AG09319 (cell line): ENCODE measurements around the gene AADACL3.

Source experiments
- DNase-seq: peaks from one replicate; pipeline ENCODE4 v3.0.0-alpha.2; 2010; ENCODE audit warnings: low read depth; ENCODE audit errors: extremely low read depth
- CTCF ChIP-seq: IDR thresholded peaks from 2 replicates; pipeline ENCODE4 v1.5.1; 2011; ENCODE audit warnings: low read depth, mild to moderate bottlenecking, inconsistent platforms, low read length, moderate library complexity

Gene AADACL3

DNA sequence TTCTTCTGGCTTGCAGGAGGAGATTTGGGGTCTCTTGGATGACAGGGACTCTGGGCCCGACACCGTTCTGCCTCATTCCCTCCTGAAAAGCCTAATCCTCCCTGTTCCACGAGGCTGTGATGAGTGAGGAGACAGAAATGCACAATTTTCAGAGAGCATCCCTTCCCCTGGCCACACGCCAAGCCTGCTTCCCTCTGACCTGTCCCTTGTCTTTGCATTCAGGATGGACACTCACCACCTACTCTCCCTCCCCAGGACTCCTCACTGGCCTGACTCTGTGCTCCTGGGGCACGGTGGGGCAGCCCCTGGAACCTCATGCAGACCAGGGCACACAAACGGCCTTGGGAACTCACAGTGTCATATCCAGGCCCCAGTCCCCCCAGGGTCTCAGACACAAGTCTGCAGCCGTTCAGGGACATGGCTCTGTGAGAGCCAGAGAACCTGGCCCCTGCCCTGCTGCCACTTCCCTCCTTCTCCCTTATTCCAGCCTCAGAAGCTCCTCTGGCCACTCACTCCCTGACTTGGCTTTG, 54.1 kb downstream of the AADACL3 start:
- no peak for DNase-seq
- TF ChIP-seq CTCF: no peak

DNA sequence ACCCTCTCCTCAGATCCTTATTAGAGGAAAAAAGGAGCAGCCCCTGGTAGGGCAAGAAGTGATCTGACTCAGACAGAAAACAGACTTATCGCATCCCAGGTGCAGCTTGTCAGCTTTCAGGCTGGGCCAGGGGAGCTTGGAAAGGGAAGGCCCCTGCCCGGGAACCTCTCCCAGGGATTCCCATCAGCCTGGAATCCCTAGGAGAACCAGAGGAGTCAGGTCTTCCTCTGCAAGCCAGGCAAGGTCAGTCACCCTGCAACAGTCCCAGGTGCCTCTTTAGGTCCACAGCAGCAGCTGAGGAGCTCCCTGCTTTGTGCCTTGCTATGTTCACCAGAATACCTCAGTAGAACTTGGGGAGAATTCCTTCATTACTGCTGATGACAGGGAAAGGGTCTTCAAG, 54.7 kb downstream of the AADACL3 start:
- DNase-seq: no peak
- TF ChIP-seq CTCF: no peak

- TF ChIP-seq CTCF: no peak
- DNase-seq: no peak
Observed at GRCh38 chr1:12771186-12771585, 55.3 kb downstream of the AADACL3 start.

DNA sequence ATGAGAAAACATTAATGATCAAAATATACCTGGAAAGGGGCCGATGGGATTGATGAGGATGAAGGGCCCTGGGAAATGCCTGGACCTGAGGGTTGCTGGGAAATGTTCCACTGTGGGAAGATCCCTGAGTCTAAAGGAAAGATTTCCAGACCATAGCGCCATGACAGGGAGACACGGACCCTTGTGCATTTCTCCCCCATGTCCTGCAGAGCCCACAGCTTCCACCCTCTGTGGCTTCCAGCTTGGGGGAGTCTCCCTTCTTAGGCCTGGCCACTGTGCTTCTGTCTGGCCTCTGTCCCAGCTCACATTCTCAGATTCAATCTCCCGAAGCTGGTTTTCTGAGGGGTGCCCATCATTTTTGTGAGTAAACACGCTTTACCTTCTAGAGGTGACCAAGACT, 56.6 kb downstream of the AADACL3 start:
- TF ChIP-seq CTCF: no peak
- no peak for DNase-seq

DNA sequence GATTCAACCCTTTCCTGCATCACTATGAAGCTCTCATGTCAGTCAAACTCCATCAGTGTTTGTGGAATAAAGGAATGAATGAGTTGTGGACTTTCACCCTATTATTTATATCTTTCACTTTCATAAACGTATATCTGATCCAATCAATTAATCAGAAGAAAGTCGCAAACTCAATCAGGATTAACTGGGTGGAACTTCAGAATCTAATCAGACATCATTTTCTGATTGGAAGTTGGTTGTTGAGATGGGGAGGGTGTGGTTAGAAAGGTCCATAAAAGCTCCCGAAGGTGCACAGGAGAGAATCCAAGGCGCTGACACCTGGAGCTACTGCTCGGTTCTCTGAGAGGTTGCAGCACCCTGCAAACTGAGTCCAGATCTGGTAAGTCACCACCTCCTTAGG, 57.5 kb downstream of the AADACL3 start, which contains the start of gene PRAMEF12:
Gene PRAMEF12 (plus strand): TSS at position 301 of the 400 bp plus-strand sequence. CDS start 1,130 bp downstream, outside the sequence.
- no peak for DNase-seq
- no peak for TF ChIP-seq CTCF

GRCh38 chr1:12774801-12775345, 59.0 kb downstream of the AADACL3 start:
- no peak for DNase-seq
- TF ChIP-seq CTCF: no peak

DNA sequence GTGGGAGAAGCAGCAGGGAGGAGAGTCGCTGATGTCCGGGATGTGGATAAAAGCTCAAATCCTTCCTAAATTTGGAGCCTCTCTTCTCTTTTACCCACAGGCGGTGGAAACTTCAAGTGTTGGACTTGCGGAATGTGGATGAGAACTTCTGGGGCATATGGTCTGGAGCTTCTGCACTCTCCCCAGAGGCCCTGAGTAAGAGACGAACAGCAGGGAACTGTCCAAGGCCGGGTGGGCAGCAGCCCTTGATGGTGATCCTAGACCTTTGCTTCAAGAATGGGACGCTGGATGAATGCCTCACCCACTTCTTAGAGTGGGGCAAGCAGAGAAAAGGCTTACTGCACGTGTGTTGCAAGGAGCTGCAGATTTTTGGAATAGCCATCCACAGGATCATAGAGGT, 59.5 kb downstream of the AADACL3 start:
- no peak for TF ChIP-seq CTCF

More for the DNA sequence above, 59.5 kb downstream of the AADACL3 start:
- DNase-seq: no peak
